IPS-20b (cell line): ENCODE results near the gene HPCAL1.
"Not testable (repeated sequence)": the region's sequence is repeated elsewhere in the genome, so short reads cannot be mapped to it uniquely, and the experiment has no call there.

ENCODE experiments used
- H3K27ac ChIP-seq: one replicate; pipeline ENCODE4 v1.5.1; 2013; ENCODE audit warnings: low read length
- H3K27me3 ChIP-seq: 2 replicates; pipeline ENCODE4 v1.6.1; 2013; ENCODE audit warnings: mild to moderate bottlenecking, low read length, inconsistent platforms; ENCODE audit not compliant: insufficient read depth
- H3K36me3 ChIP-seq: 2 replicates; pipeline ENCODE4 v1.6.1; 2013; ENCODE audit warnings: low read depth, mild to moderate bottlenecking, inconsistent platforms, low read length, moderate library complexity; ENCODE audit not compliant: insufficient read depth
- H3K4me1 ChIP-seq: 2 replicates; pipeline ENCODE4 v1.6.1; 2013; ENCODE audit warnings: mild to moderate bottlenecking, control low read depth, inconsistent platforms, low read length, moderate library complexity; ENCODE audit not compliant: insufficient read depth
- H3K4me3 ChIP-seq: 2 replicates; pipeline ENCODE4 v1.5.1; 2013; ENCODE audit warnings: mild to moderate bottlenecking, low read length, inconsistent platforms
- H3K9ac ChIP-seq: 2 replicates; pipeline ENCODE4 v1.6.1; 2013; ENCODE audit warnings: low read depth, mild to moderate bottlenecking, inconsistent platforms, low read length, moderate library complexity
- H3K9me3 ChIP-seq: 2 replicates; pipeline ENCODE4 v1.6.1; 2013; ENCODE audit warnings: mild to moderate bottlenecking, low read depth, low read length, inconsistent platforms; ENCODE audit not compliant: insufficient read depth

Gene HPCAL1

GRCh38 chr2:10289352-10289751, 13.4 kb upstream of the HPCAL1 start:
- Histone ChIP-seq H3K4me3 (no peak overlapping the region), H3K36me3 (no peaks in the 10 kb centered on the region), H3K27ac (no peak overlapping the region), H3K27me3 (no peaks in the 10 kb centered on the region), H3K4me1 (no peaks in the 10 kb centered on the region), H3K9ac (no peak overlapping the region), H3K9me3 (peaks cover 2% of the 10 kb centered on the region; the same call in 1 of the 2 replicates)

- H3K4me1 ChIP-seq, result no peaks in the 10 kb centered on the region
- no peak overlapping the region for H3K9ac ChIP-seq
- no peak overlapping the region for H3K4me3 ChIP-seq
- no peak overlapping the region for H3K27ac ChIP-seq
- H3K36me3 ChIP-seq, result no peaks in the 10 kb centered on the region
- no peaks in the 10 kb centered on the region for H3K27me3 ChIP-seq
- H3K9me3 ChIP-seq, result peaks cover 5% of the 10 kb centered on the region; the same call in 1 of the 2 replicates
These were observed 12.8 kb upstream of the HPCAL1 start for GRCh38 chr2:10289891-10290290.

GRCh38 chr2:10291376-10291775, 11.3 kb upstream of the HPCAL1 start:
- not testable (repeated sequence) for H3K9ac ChIP-seq, H3K9me3 ChIP-seq, H3K4me1 ChIP-seq, H3K36me3 ChIP-seq, H3K4me3 ChIP-seq, H3K27me3 ChIP-seq, H3K27ac ChIP-seq

- peaks cover 5% of the 10 kb centered on the region; the same call in 1 of the 2 replicates for H3K9me3 ChIP-seq
- H3K4me1 ChIP-seq, result no peaks in the 10 kb centered on the region
- no peak overlapping the region for H3K9ac ChIP-seq
- H3K27me3 ChIP-seq, result no peaks in the 10 kb centered on the region
- H3K4me3 ChIP-seq, result no peak overlapping the region
- H3K27ac ChIP-seq, result no peak overlapping the region
- H3K36me3 ChIP-seq, result no peaks in the 10 kb centered on the region
These were observed 10.7 kb upstream of the HPCAL1 start for GRCh38 chr2:10292033-10292432.

GRCh38 chr2:10293603-10294002, 9.1 kb upstream of the HPCAL1 start:
- no peaks in the 10 kb centered on the region for H3K36me3 ChIP-seq
- no peak overlapping the region for H3K9ac ChIP-seq
- H3K9me3 ChIP-seq, result peaks cover 5% of the 10 kb centered on the region; the same call in 1 of the 2 replicates
- no peaks in the 10 kb centered on the region for H3K27me3 ChIP-seq
- H3K4me3 ChIP-seq, result no peak overlapping the region
- H3K4me1 ChIP-seq, result peaks cover 9% of the 10 kb centered on the region; the same call in 1 of the 2 replicates
- H3K27ac ChIP-seq, result no peak overlapping the region

- no peak overlapping the region for H3K4me3 ChIP-seq
- no peaks in the 10 kb centered on the region for H3K36me3 ChIP-seq
- H3K27me3 ChIP-seq, result no peaks in the 10 kb centered on the region
- peaks cover 5% of the 10 kb centered on the region; the same call in 1 of the 2 replicates for H3K9me3 ChIP-seq
- no peak overlapping the region for H3K9ac ChIP-seq
- no peak overlapping the region for H3K27ac ChIP-seq
- peaks cover 9% of the 10 kb centered on the region; the same call in 1 of the 2 replicates for H3K4me1 ChIP-seq
These were observed 8.6 kb upstream of the HPCAL1 start for GRCh38 chr2:10294077-10294476.

- not testable (repeated sequence) for H3K9me3 ChIP-seq, H3K27me3 ChIP-seq, H3K27ac ChIP-seq, H3K4me3 ChIP-seq, H3K4me1 ChIP-seq, H3K36me3 ChIP-seq, H3K9ac ChIP-seq
These were observed 7.1 kb upstream of the HPCAL1 start for GRCh38 chr2:10295649-10296048.

GRCh38 chr2:10296142-10296541, 6.6 kb upstream of the HPCAL1 start:
- H3K4me1 ChIP-seq, result peaks cover 9% of the 10 kb centered on the region; the same call in 1 of the 2 replicates
- no peaks in the 10 kb centered on the region for H3K27me3 ChIP-seq
- no peak overlapping the region for H3K4me3 ChIP-seq
- H3K9ac ChIP-seq, result no peak overlapping the region
- no peak overlapping the region for H3K27ac ChIP-seq
- peaks cover 5% of the 10 kb centered on the region; the same call in 1 of the 2 replicates for H3K9me3 ChIP-seq
- no peaks in the 10 kb centered on the region for H3K36me3 ChIP-seq

- Histone ChIP-seq H3K4me1 (peaks cover 12% of the 10 kb centered on the region), H3K9me3 (peaks cover 5% of the 10 kb centered on the region; the same call in 1 of the 2 replicates), H3K27me3 (peaks cover 3% of the 10 kb centered on the region; the same call in 1 of the 2 replicates), H3K9ac (no peak overlapping the region), H3K36me3 (no peaks in the 10 kb centered on the region), H3K4me3 (no peak overlapping the region), H3K27ac (no peak overlapping the region)
These were observed 5.4 kb upstream of the HPCAL1 start for GRCh38 chr2:10297191-10297830.

- H3K36me3 ChIP-seq, result no peaks in the 10 kb centered on the region
- H3K9ac ChIP-seq, result no peak overlapping the region
- H3K27ac ChIP-seq, result no peak overlapping the region
- H3K27me3 ChIP-seq, result peaks cover 6% of the 10 kb centered on the region
- H3K4me3 ChIP-seq, result no peak overlapping the region
- peaks cover 5% of the 10 kb centered on the region; the same call in 1 of the 2 replicates for H3K9me3 ChIP-seq
- H3K4me1 ChIP-seq, result peaks cover 12% of the 10 kb centered on the region
These were observed 4.7 kb upstream of the HPCAL1 start for GRCh38 chr2:10297959-10298531.

GRCh38 chr2:10298777-10299176, 3.9 kb upstream of the HPCAL1 start:
- not testable (repeated sequence) for H3K36me3 ChIP-seq, H3K9ac ChIP-seq, H3K4me3 ChIP-seq, H3K27ac ChIP-seq, H3K9me3 ChIP-seq
- peaks cover 13% of the 10 kb centered on the region for H3K27me3 ChIP-seq
- peaks cover 12% of the 10 kb centered on the region for H3K4me1 ChIP-seq

GRCh38 chr2:10300328-10300920, 2.3 kb upstream of the HPCAL1 start:
- no peaks in the 10 kb centered on the region for H3K36me3 ChIP-seq
- no peak overlapping the region for H3K9ac ChIP-seq
- peaks cover 30% of the 10 kb centered on the region for H3K27me3 ChIP-seq
- peaks cover 12% of the 10 kb centered on the region for H3K4me1 ChIP-seq
- no peak overlapping the region for H3K4me3 ChIP-seq
- H3K27ac ChIP-seq, result no peak overlapping the region
- no peaks in the 10 kb centered on the region for H3K9me3 ChIP-seq
